ENCODE results near the gene KLHDC7B.

KLHDC7B gene

GRCh38 chr22:50526834-50527801 lies 18.6 kb upstream of the KLHDC7B start:
- Mint-ChIP-seq H3K9me3 (no peaks in the 10 kb centered on the region), H3K36me3 (ENCODE audit: low read depth) (peaks cover 12% of the 10 kb centered on the region), H3K27ac (no peak overlapping the region), H3K4me3 (peak overlapping the region; percentile 72), H3K27me3 (ENCODE audit: low read depth, poor library complexity) (peaks cover 40% of the 10 kb centered on the region), H3K4me1 (peaks cover 23% of the 10 kb centered on the region)
- TF ChIP-seq, protein P1, sequence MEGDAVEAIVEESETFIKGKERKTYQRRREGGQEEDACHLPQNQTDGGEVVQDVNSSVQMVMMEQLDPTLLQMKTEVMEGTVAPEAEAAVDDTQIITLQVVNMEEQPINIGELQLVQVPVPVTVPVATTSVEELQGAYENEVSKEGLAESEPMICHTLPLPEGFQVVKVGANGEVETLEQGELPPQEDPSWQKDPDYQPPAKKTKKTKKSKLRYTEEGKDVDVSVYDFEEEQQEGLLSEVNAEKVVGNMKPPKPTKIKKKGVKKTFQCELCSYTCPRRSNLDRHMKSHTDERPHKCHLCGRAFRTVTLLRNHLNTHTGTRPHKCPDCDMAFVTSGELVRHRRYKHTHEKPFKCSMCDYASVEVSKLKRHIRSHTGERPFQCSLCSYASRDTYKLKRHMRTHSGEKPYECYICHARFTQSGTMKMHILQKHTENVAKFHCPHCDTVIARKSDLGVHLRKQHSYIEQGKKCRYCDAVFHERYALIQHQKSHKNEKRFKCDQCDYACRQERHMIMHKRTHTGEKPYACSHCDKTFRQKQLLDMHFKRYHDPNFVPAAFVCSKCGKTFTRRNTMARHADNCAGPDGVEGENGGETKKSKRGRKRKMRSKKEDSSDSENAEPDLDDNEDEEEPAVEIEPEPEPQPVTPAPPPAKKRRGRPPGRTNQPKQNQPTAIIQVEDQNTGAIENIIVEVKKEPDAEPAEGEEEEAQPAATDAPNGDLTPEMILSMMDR (IDR thresholded peaks at IDR 0.05) = no peak
- no peak for DNase-seq

- TF ChIP-seq, protein P1 (IDR thresholded peaks at IDR 0.05) = no peak
- Mint-ChIP-seq H3K4me1 (peaks cover 29% of the 10 kb centered on the region), H3K36me3 (ENCODE audit: low read depth) (peaks cover 12% of the 10 kb centered on the region), H3K27me3 (ENCODE audit: low read depth, poor library complexity) (peaks cover 46% of the 10 kb centered on the region), H3K27ac (no peak overlapping the region), H3K4me3 (peak overlapping the region; percentile 72), H3K9me3 (no peaks in the 10 kb centered on the region)
- DNase-seq = no peak
Observed at GRCh38 chr22:50527921-50528681, 17.6 kb upstream of the KLHDC7B start.

DNA sequence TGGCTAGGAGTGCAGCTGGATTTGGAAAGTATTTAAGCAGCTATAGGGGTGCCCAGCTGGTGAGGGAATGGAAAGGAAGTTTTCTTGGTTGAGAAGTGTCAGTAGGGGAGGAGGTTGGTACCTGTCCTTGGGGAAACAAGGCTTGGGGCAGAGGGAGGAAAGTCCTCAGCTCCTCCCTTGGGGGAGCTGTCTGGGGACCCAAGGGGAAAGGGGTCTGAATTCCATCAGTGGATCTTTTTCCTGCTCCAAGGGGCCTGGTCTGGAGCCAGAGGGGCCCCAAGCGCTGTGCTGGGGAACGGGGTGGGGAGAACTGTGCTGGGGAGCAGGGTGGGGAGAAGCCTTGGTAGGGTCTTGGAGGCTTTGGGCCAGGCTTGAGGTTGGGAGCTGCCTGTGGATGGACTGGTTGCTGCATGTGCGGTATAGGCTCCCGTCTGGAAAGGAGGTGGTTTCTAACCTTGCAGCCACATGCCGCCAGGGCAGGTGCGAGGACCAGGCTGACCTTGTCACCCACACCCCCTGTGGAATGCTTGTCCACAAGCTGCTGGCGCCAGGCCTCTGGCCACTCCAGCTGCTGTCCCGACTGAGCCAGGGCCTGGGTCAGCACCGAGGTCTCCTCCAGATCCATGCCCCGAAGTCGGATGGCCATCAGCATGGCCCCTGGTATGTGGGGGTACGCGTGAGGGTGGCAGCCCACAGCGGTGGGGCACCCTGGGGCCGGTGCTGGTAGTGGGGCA lies 16.9 kb upstream of the KLHDC7B start:
- H3K27me3 Mint-ChIP-seq (ENCODE audit: low read depth, poor library complexity) = peaks cover 52% of the 10 kb centered on the region
- H3K4me3 Mint-ChIP-seq = no peak overlapping the region
- H3K27ac Mint-ChIP-seq = no peak overlapping the region
- no peaks in the 10 kb centered on the region for H3K9me3 Mint-ChIP-seq
- H3K4me1 Mint-ChIP-seq = peaks cover 37% of the 10 kb centered on the region
- no peak for DNase-seq
- H3K36me3 Mint-ChIP-seq (ENCODE audit: low read depth) = peaks cover 12% of the 10 kb centered on the region
- TF ChIP-seq, protein P1 (IDR thresholded peaks at IDR 0.05) = no peak

DNA sequence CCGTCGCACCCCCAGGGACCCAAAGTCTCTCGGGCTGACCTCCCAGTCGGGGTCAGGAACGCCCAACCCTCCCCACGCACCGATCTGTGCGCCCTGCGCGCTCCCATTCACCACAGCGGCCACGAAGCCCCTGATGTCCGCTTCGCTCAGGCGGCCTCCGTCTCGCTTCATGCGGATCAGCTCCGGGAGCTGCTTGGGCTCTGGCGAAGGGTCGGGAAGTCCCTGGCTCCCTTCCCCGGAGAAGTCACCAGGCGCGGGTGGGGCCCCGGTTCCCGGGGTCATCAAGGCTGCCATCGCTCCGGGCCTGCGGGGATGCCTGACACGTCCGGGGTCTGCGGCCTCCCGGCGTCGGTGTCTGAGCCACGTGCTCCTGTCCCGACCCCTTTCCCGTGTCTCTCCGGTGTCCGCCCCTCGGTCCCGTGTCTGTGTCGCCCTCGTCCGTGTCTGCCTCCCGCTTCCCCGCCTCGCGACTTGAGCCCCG lies 16.2 kb upstream of the KLHDC7B start:
- Mint-ChIP-seq H3K4me3 (no peak overlapping the region), H3K4me1 (peaks cover 40% of the 10 kb centered on the region), H3K36me3 (ENCODE audit: low read depth) (peaks cover 10% of the 10 kb centered on the region), H3K9me3 (no peaks in the 10 kb centered on the region), H3K27ac (no peak overlapping the region), H3K27me3 (ENCODE audit: low read depth, poor library complexity) (peaks cover 52% of the 10 kb centered on the region)
- no peak for DNase-seq
- TF ChIP-seq, protein P1 (IDR thresholded peaks at IDR 0.05) = no peak

DNA sequence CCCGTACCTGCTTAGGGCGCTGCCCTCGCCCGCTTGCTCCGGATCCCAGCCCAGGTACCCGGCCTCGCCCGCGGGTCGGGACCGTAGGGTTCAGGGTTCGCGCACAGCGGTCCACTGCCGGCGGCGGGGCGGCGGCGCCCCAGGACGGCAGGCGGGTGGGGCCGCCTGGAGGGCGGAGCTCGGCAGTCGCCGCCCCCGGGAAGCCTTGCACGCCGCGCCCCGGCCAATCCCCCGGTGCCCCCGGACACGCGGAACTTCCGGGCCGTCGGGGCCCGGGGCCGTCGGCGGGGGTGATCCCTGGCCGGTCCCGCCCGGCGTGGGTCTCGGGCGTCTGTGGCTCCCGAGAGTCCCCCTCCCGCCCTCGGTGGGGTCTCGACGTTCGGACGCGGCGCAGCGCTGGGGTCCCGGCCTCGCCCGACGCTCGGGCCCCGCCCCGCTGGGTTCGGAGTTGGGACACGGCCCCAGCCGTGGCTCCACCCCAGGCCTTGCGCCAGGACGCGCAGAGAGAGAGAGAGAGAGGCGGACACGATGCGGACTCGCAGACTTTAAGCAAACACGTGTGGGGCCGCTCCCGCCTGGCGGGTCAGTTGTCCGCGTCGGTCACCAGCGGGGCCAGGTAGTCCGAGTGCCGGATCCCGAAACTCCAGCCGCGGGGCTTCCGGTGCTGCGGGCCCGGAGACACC lies 15.7 kb upstream of the KLHDC7B start, which contains the start of gene TYMP:
TSS of gene TYMP (minus strand) at position 116 of the 683 bp plus-strand sequence. CDS start 303 bp downstream, outside the sequence.
- Mint-ChIP-seq H3K9me3 (no peaks in the 10 kb centered on the region), H3K27ac (no peak within 1 kb of the TSS), H3K36me3 (ENCODE audit: low read depth) (peaks cover 8% of the 10 kb centered on the region), H3K4me3 (peak within 1 kb of the TSS; percentile 70), H3K4me1 (peaks cover 39% of the 10 kb centered on the region), H3K27me3 (ENCODE audit: low read depth, poor library complexity) (peaks cover 52% of the 10 kb centered on the region)
- TF ChIP-seq, protein P1 (IDR thresholded peaks at IDR 0.05) = no peak
- peak; percentile 42 for DNase-seq
